Activated CD4-positive, alpha-beta T cell treated with anti-CD3 and anti-CD28 coated beads for 24 hours (primary cell): Measurements from ENCODE around the gene CLK2.

ENCODE experiments used
- DNase-seq, 2 donors: peaks; one replicate each; pipeline ENCODE4 v3.0.0-alpha.2; 2020; ENCODE audit warnings: low read depth in 2 of 2

Gene CLK2

GRCh38 chr1:155273343-155274245 lies at the start of gene CLK2:
Gene CLK2 (minus strand): TSS chr1:155273504. CDS start chr1:155270977, 2,527 bp downstream.
- peak; percentile 95 to 97 for DNase-seq

DNA sequence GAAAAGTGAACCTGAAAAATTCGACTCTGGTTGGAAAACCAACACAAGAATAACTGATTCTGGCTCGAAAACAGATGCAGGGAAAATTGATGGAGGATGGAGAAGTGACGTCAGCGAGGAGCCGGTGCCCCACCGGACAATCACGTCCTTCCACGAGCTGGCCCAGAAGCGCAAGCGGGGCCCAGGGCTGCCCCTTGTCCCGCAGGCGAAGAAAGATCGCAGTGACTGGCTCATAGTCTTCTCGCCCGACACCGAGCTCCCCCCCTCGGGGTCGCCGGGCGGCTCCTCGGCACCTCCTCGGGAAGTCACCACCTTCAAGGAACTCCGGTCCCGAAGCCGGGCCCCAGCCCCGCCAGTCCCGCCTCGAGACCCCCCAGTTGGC lies 49.3 kb upstream of the CLK2 start:
- DNase-seq = no peak

- DNase-seq = no peak
These were observed 48.6 kb upstream of the CLK2 start for GRCh38 chr1:155321639-155322503.

DNA sequence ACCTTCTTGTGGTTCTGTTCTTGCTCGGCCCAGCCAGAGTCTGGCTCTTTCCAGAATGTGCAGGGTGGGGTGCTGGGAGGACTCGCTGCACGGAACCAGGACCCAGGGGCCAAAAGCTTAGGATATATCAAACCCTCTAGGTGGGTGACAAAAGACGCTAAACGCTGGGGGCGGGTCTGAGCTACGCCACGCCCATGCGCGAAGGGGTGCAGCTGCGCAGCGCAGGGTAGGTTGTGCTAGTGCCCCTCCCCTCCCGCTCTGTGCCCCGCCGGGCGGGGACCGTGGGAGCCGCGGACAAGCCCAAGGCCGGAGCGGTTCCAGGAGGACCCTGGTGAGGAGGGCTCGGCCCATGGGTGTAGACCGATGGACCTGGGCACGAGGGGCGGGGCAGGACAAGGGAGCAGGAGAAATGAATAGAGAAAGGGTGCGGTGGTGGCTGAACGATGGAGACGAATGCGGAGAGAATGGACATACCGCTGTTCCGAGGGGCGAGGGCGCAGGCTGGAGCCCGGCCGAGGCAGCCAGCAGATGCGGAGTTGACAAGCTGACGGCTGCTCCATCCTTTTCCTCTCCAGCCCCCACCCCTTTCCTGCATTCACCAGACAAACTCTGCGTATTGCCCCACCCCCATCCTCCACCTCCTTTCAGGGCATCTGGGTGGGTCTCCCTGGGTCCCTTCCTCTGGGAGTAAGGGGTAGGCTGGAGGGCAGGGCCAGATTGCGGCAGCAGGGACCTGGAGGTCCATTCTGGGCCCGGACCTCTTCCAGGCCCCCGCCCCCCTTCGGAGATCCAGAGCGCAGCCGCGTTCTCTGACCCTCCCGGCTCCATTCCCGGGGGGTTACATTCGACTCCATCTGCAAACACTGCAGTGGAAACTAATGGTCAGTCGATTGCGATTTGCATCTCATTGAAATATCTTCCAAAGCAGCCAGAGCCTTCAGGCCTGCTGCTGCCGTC lies 47.6 kb upstream of the CLK2 start, which contains the start of gene RUSC1:
TSS of gene RUSC1 (plus strand) at position 234 of the 957 bp plus-strand sequence. CDS start 880 bp downstream, outside the sequence.
- DNase-seq = peak; percentile 62

DNA sequence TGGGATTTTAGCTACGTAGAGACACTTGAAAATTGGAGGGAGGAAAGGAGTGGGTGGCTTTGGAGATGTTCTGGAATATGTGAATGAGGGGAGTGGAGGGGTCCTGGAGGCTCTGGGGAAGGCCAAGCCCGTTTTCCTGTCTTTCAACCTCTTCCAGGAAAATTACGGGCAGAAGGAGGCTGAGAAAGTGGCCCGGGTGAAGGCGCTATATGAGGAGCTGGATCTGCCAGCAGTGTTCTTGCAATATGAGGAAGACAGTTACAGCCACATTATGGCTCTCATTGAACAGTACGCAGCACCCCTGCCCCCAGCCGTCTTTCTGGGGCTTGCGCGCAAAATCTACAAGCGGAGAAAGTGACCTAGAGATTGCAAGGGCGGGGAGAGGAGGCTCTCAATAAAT lies 46.9 kb upstream of the CLK2 start:
- DNase-seq = no peak

- DNase-seq = no peak
These were observed 46.2 kb upstream of the CLK2 start for GRCh38 chr1:155319536-155319935.

DNA sequence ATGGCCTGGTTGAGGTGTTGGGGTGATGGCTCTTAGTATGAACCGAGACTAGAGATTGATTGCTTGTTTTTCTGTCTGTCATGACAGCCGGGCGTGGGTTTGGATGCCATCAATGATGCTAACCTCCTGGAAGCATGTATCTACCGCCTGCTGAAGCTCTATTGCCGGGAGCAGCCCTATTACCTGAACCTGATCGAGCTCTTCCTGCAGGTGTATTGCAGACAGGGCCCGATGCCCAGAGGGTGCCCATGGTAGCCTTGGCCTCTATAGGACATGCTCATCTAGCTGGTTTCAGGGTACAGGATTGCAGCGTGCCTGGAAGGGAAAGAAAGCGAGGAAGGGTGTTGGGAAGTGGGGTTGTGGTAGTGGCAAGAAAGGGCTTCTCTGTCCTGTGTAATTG lies 44.8 kb upstream of the CLK2 start:
- no peak for DNase-seq

- no peak for DNase-seq
These were observed 43.6 kb upstream of the CLK2 start for GRCh38 chr1:155316922-155317321.

GRCh38 chr1:155313261-155313660 lies 40.0 kb upstream of the CLK2 start:
- DNase-seq = no peak

- no peak for DNase-seq
These were observed 36.2 kb upstream of the CLK2 start for GRCh38 chr1:155309423-155310021.

GRCh38 chr1:155308493-155309422 lies 35.5 kb upstream of the CLK2 start, which contains the start of gene FDPS:
Gene FDPS (plus strand): TSS chr1:155308866. CDS start chr1:155309790, 924 bp downstream.
- peak; percentile 90 to 95 for DNase-seq

DNA sequence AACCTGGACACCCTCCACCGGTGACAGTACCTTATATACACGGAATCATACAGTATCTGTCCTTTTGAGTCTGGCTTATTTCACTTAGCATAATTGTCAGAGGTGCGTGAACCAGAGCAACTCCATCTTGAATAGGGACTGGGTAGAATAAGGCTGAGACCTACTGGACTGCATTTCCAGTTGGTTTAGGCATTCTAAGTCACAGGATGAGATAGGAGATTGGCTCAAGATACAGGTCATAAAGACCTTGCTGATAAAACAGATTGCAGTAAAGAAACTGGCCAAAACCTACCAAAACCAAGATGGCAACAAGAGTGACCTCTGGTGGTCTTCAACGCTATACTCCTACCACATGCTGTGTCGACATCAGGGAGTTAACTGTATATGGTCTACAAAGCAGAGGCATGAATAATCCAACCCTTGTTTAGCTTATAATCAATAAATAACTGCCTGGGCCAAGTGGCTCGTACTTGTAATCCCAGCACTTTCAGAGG lies 34.0 kb upstream of the CLK2 start:
- DNase-seq = no peak

DNA sequence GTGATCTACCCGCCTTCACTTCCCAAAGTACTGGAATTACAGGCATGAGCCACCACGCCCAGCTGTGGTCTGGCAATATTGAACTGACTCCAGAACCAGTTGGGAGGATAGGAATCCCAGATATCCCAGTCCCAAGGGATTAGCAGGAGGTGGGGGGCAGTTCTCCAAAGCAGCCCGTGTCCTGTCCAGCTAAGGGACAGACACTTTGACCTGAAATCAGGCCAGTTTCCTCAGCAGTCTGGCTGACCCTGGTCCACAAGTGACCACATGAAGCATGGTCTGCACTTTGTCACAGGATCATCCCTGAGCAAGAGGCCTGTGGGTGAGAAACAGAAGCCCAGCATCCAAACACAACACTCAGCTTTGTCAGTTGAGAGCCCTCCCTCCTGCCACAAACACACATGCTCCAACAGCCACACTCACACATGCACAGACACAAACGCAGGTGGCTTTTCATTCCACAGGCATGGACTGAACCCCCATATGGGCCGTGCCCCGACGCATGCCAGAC lies 32.6 kb upstream of the CLK2 start:
- DNase-seq = no peak

DNA sequence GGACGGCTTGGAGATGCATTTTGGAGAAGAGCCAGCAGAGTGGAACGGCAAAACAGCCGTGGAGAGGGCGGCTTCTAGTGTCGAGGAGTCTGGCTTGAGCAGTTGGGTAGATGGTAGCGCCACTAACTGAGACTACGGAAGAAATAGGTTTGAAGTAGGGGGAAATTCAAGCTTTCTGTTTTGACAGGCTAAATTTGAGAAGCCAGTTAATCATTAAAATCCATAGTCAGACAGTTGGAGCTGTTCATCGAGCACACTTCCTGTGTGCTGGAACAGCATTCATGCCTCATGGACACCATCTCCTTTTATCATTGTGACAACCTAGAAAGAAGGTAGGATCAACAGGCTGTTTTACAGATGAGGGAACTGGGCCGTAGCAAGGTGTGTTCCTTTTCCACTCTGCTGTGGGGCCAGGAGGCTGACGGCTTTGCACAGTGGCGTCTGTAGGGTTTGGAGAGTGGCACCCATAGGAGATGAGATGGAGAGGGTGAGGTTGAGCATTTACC lies 31.3 kb upstream of the CLK2 start:
- no peak for DNase-seq

DNA sequence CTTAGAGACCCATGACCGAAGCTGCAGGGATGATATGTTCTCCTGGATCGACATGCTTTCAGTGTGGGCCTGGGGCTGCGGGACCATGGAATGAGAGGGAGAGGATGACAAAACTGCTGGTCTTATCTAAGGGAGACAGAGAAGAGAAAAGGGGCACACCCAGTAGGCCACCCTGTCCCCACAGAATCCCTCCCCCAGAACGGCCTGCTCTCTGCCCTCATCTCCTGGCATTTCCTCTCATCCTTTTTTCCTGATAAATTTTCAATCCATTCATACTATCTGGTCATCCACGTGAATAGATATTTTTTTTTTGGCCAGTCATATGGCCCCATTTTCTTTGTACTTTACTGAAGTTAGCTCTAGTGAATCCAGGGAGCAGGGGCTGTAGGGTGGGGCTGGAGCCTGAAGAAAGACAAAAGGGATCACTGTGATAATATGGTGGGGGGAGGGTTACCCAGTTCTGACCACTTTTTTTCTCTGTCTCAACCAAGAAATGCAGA lies 28.1 kb upstream of the CLK2 start, which contains the start of gene PKLR:
TSS of gene PKLR (minus strand) at position 97 of the 500 bp plus-strand sequence. CDS start at position 54, 43 bp downstream.
- DNase-seq = no peak

GRCh38 chr1:155300553-155301329 lies 27.4 kb upstream of the CLK2 start:
- DNase-seq = no peak

GRCh38 chr1:155300024-155300423 lies 26.7 kb upstream of the CLK2 start:
- DNase-seq = no peak

DNA sequence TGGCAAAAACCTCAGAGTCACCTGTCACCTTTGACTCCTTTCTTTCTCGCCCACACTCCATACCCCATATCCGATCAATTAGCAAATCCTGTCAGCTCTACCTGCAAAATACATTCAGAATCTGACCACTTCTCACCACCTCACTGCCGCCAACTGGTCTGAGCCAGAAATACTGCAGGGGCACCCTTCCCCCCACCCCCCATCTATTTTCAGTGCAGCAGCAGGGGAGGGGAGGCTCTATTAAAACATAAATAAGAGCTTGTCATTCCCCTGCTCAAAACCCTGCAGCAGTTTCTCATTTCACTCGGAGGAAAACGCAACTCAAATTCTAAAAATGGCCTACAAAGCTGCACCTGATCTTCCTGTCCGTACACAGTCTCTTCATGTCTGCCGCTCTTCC lies 24.1 kb upstream of the CLK2 start:
- DNase-seq = no peak
